Fibroblast of skin of right biceps (primary cell): ENCODE results near the gene ATRN.
"Not testable (repeated sequence)": the region's sequence is repeated elsewhere in the genome, so short reads cannot be mapped to it uniquely, and the experiment has no call there.

ENCODE experiments used
- DNase-seq: peaks from one replicate; pipeline ENCODE4 v3.0.0-alpha.2; 2013

ATRN gene

GRCh38 chr20:3521852-3522740 is 51.3 kb downstream of the ATRN start:
- no peak for DNase-seq

- not testable (repeated sequence) for DNase-seq
Observed at GRCh38 chr20:3524696-3525095, 53.9 kb downstream of the ATRN start.

GRCh38 chr20:3532089-3532615 is 61.3 kb downstream of the ATRN start:
- no peak for DNase-seq

GRCh38 chr20:3537733-3538132 is 66.9 kb downstream of the ATRN start:
- DNase-seq, result not testable (repeated sequence)

- no peak for DNase-seq
Observed at GRCh38 chr20:3539311-3540107, 68.7 kb downstream of the ATRN start.

DNA sequence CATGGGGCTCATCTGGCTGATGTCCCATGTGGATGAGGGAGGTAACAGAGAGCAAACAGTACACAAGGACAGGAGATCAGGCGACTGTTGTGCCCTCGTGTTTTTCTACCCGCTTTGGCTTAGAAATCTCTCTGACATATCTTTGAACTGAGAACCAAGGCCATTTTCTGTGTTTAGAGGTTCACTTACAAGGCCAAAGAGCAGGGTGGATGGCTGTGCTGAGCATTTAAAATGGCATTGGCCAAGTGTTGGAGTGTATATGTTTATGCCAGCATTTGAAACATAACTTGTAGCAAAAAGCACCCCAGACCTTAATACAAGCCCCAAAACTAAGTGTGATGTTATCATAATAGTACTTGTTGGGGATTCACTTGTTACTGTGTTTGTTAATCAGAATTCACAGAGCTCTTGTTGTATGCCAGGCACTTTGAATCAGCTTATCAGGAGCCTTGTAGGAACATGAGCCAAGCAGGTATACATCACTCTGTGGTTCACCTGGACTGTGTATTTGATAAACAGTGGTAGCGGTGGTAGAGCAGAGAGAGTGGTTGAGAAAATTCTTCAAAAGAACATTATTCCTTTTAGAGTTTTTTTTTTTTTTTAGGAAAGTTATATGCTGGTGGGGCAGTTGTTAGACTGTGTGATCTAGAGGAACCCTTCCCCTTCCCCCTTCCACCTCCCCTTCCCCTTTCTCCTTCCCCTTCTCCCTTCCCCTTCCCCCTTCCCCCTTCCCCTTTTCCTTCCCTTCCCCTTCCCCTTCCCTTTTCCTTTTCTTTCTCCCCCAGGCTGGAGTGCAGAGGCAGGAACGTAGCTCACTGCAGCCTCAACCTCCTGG is 71.3 kb downstream of the ATRN start:
- DNase-seq, result no peak

- DNase-seq, result peak; percentile 40
Observed at GRCh38 chr20:3543901-3544507, 73.2 kb downstream of the ATRN start.

DNA sequence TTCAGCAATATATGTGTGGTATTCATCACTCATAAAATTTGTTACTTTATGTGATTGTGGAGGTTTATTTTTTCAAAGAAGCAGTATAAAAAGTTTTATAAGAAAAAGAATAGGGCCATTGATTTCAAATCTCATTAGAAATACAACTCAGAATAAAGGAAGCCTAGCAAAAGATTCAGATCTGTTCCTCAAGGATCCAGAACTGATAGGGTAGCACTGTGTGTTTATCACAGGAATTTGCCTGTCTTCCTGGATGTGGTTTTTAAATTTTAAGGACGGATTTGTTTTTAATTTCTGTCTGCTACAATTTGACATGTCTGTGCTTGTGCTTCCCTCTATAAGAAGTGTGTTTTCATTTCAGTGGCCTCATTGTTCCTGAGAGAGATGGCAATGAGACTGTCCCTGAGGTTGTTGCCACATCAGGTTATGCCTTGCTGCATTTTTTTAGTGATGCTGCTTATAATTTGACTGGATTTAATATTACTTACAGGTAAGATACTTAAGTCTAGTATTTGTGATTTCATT is 74.6 kb downstream of the ATRN start:
- DNase-seq, result no peak

DNA sequence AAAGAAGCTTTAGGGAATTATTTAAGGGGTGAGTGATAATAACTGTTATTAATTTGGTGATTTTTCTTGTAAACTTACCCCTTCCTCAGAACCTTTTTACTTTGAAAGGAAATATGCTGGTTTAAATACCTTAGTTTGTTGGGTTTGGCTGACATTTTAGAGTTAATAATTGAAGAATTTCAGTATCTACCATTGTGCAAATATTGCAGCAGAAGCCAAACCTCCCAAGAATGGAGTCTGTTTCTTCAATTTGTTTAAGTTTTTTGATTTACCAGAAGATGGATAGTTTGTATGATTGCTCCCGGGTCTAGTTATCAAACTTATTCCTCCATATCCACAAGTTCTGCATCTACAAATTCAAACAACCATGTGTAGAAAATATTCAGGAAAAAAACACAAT is 77.1 kb downstream of the ATRN start:
- no peak for DNase-seq

DNA sequence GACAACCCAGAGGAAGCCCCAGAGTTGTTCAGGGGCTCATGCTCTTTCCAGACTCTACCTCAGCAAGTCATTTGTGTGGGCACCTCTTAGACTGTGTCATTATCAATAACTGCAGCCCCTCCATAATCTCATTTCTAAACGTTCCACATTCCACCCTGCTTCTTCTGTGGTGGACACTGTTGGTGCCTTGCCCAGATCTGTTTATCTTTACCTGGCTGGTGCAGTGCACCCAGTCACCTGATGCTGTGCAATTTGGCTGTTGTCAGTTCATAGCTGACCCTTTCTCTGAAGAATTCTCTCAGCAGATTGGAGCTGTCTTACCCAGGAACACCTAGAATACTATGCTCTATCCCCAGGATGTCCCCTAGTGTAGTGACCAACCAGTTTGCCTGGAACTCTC is 80.0 kb downstream of the ATRN start:
- DNase-seq, result no peak

- no peak for DNase-seq
Observed at GRCh38 chr20:3551681-3552434, 81.0 kb downstream of the ATRN start.

DNA sequence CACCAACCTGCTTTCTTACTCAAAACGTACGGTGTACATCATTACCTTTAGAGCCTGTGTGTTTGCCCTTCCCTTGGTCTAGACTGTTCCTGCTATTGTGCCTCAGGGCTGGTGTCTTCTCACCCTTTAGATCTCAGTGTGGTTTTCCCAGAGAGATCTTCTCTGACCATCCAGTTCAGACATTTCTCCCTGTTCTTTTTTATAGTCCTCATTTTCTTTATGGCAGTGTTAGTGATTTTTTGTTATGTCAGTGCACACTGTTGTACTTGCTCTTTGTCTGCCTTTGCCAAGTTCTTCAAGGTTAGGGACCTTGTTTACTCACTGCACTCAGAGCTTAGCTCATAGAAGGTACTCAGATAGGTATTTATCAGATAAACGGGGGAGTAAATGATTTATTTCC is 82.8 kb downstream of the ATRN start:
- DNase-seq, result no peak

DNA sequence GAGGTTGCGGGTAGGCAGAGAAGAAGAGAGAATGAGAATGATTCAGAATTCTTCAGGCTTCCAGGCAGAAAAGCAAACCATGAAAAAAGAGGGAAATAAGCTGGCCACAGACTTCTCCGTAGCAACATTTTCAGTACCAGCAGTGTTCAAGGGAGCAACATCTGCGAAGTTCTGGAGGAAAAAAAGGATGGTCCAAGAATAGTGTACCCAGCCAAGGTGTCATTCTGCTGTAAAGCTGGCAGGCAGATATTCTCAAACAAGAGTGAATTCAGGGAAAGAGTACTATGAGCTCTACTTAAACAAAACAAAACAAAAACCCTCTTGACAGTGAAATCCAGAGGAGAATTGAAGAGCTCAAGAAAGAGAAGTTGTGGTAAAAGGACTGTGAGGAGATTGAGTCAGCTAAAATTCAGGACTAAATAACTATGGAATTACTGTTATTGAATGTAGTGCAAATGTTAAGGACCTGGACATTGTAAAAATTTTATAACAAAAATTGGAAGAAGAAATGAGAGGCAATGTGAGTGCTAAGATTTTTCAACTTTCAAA is 86.5 kb downstream of the ATRN start:
- DNase-seq, result no peak

DNA sequence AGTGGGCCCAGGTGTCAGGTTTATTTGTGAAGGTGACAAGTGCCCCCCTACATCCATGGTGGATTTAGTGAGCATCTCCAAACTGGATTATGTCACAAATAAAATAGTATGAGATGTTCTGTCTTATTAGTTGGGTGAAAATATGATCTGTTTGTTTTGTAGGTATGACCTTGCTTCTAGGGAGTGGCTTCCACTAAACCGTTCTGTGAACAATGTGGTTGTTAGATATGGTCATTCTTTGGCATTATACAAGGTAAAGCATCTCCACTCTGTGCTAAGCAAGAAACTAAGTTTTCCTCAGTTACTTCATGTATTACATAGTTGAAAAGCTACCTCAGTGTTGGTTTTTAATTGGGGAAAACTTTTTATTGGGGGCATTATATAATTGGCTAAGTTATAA is 88.4 kb downstream of the ATRN start:
- no peak for DNase-seq

GRCh38 chr20:3559637-3560036 is 88.8 kb downstream of the ATRN start:
- DNase-seq, result no peak

- no peak for DNase-seq
Observed at GRCh38 chr20:3560162-3560561, 89.3 kb downstream of the ATRN start.

DNA sequence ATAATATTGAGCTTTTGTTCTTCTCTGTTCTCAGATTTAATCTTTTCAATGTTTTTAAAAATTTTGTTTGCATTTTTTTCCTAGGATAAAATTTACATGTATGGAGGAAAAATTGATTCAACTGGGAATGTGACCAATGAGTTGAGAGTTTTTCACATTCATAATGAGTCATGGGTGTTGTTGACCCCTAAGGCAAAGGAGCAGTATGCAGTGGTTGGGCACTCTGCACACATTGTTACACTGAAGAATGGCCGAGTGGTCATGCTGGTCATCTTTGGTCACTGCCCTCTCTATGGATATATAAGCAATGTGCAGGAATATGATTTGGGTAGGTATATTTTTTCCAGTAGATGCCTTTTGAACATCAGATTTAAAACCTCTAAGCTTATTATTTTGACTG is 89.8 kb downstream of the ATRN start:
- no peak for DNase-seq

- DNase-seq, result peak; percentile 6
Observed at GRCh38 chr20:3563133-3563532, 92.3 kb downstream of the ATRN start.

DNA sequence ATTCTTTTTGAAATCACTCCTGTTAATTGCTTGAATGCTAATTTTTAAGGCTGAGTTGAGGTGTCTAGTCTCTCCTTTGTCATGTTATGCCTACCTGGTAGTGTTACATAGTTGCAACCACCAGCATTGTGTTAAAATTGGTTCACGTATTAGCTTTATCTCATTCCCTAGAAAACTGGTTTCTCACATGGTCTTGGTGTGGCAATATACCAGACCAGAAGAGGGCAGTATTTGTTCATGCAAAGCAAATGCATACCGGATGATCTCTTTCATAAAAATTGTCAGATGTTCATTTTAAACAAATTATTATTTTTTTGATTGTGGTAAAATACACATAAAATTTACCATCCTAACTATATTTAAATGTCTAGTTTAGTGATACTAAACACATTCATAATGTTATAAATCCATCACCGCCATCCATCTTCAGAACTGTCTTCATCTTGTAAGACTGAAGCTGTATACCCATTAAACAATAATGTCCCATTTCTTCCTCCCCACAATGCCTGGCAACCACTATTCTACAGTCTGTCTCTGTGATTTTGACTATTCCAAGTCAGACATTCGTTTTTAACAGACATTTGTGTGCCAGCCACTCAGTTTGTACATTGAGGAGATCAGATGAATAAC is 92.8 kb downstream of the ATRN start:
- DNase-seq, result peak; percentile 50

- DNase-seq, result no peak
Observed at GRCh38 chr20:3565851-3566250, 95.0 kb downstream of the ATRN start.

DNA sequence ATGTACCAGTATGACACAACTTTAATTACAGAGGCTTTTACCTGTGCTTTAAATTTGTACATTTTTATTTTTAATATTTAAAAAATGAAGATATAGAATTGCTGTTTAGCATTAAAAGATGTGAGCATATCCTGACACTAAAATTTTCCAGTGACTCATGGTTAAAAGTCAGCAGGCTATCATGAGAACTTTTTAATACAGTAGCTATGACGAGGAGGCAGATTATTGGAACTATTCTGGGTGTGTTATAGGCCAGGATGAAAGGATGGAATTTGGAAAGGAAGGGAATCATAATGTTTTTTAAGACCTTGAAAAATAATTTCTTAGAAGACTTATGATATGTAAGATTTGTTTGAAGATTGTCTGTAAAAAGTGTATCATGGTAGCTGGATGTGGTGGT is 101.3 kb downstream of the ATRN start:
- DNase-seq, result peak; percentile 11
